H1 (cell line): Measurements from ENCODE around the gene SLC24A5. TPM values are rescaled to one million over a fixed set of nuclear protein-coding genes. Genes with fewer than 3 reads are reported as not detected.

Experiments used
- CTCF ChIA-PET: fragments of 300-600 bp; sonication (Branson Sonifier 250); formaldehyde crosslinking; loops from one replicate; lab custom pipeline; 2021; ENCODE audit not compliant: partially characterized antibody; lab: Charles Lee
- POLR2A ChIA-PET: fragments of 300-600 bp; sonication (Branson Sonifier 250); formaldehyde crosslinking; loops from one replicate; lab custom pipeline; 2021; ENCODE audit warnings: inconsistent platforms; ENCODE audit not compliant: partially characterized antibody; lab: Charles Lee
- DNase-seq, 2 experiments: peaks; one replicate each; pipeline versions ENCODE4 v3.0.0 to v3.0.0-alpha.2; 2010 to 2022; ENCODE audit warnings: low spot score in 2 of 2, low read depth in 1 of 2, mixed read lengths in 1 of 2
- FAIRE-seq: peaks from 2 replicates; lab custom pipeline; 2011; peaks lifted over from hg19 to GRCh38; lab: Jason Lieb, UNC
- H2AFZ ChIP-seq: 2 replicates; pipeline ENCODE4 v1.8.1; 2012; ENCODE audit warnings: low read length, inconsistent platforms
- H2AK5ac ChIP-seq: 2 replicates; pipeline ENCODE4 v1.6.1; 2013; ENCODE audit warnings: low read depth, low read length
- H2BK120ac ChIP-seq: replicated peaks from 2 replicates; pipeline ENCODE3; 2013; ENCODE audit warnings: low read depth, low read length, inconsistent platforms
- H2BK12ac ChIP-seq: 2 replicates; pipeline ENCODE4 v1.6.1; 2013; ENCODE audit warnings: low read depth, low read length
- H2BK15ac ChIP-seq: 2 replicates; pipeline ENCODE4 v1.6.1; 2013; ENCODE audit warnings: low read length
- H2BK20ac ChIP-seq: 2 replicates; pipeline ENCODE4 v1.6.1; 2013; ENCODE audit warnings: low read length
- H2BK5ac ChIP-seq: 2 replicates; pipeline ENCODE4 v1.6.1; 2013; ENCODE audit warnings: low read depth, low read length
- H3K14ac ChIP-seq: 2 replicates; pipeline ENCODE4 v1.6.1; 2013; ENCODE audit warnings: inconsistent platforms; ENCODE audit not compliant: insufficient read length
- H3K18ac ChIP-seq: 2 replicates; pipeline ENCODE4 v1.6.1; 2013; ENCODE audit warnings: low read length; ENCODE audit errors: extremely low read depth
- H3K23ac ChIP-seq: 2 replicates; pipeline ENCODE4 v1.6.1; 2013; ENCODE audit warnings: inconsistent platforms; ENCODE audit not compliant: insufficient read length
- H3K23me2 ChIP-seq: 2 replicates; pipeline ENCODE4 v1.6.1; 2013; ENCODE audit warnings: low read depth, low read length
- H3K27ac ChIP-seq: 2 replicates; pipeline ENCODE4 v1.6.1; 2011; ENCODE audit warnings: low read depth, low read length, inconsistent platforms
- H3K27me3 ChIP-seq, 4 experiments: replicated peaks in 1 of 4; 1 replicate in 1 of 4; 2 replicates in 3 of 4; pipeline versions ENCODE4 v1.6.1 to v1.8.1; 2011 to 2013; ENCODE audit warnings: low read length in 3 of 4, mild to moderate bottlenecking in 3 of 4, inconsistent platforms in 2 of 4, mixed read lengths in 2 of 4, moderate library complexity in 1 of 4; ENCODE audit not compliant: control insufficient read depth in 3 of 4, insufficient read depth in 3 of 4; ENCODE audit errors: extremely low read depth in 1 of 4
- H3K36me3 ChIP-seq, 4 experiments: 2 replicates each; pipeline versions ENCODE4 v1.6.1 to v1.8.1; 2011 to 2013; ENCODE audit warnings: mild to moderate bottlenecking in 4 of 4, low read length in 3 of 4, moderate library complexity in 2 of 4, control low read depth in 1 of 4, inconsistent platforms in 1 of 4; ENCODE audit not compliant: insufficient read depth in 4 of 4, control insufficient read depth in 2 of 4
- H3K4ac ChIP-seq: replicated peaks from 2 replicates; pipeline ENCODE3; 2013; ENCODE audit warnings: low read length, low read depth, mixed read lengths, inconsistent platforms; ENCODE audit not compliant: insufficient read length
- H3K4me1 ChIP-seq, 4 experiments: replicated peaks in 1 of 4; 1 replicate in 1 of 4; 2 replicates in 3 of 4; pipeline versions ENCODE4 v1.6.1 to v1.8.1; 2011 to 2013; ENCODE audit warnings: low read length in 3 of 4, inconsistent platforms in 2 of 4, mixed read lengths in 1 of 4; ENCODE audit not compliant: insufficient read depth in 4 of 4, control insufficient read depth in 3 of 4
- H3K4me2 ChIP-seq, 2 experiments: 2 replicates each; pipeline versions ENCODE4 v1.6.1 to v1.8.1; 2011 to 2013; ENCODE audit warnings: low read depth in 2 of 2, low read length in 2 of 2, control low read depth in 1 of 2, inconsistent platforms in 1 of 2, mild to moderate bottlenecking in 1 of 2; ENCODE audit not compliant: insufficient read depth in 1 of 2
- H3K4me3 ChIP-seq, 4 experiments: fragments of 200-600, 300-600 bp in 1 of 4; sonication (generic), shearing (Covaris generic), sonication (Bioruptor Twin) in 1 of 4; 2 replicates each; pipeline versions ENCODE4 v1.5.1 to v1.8.1; 2011 to 2016; ENCODE audit warnings: low read length in 4 of 4, low read depth in 3 of 4, control low read depth in 2 of 4, inconsistent platforms in 2 of 4, mild to moderate bottlenecking in 2 of 4, mixed read lengths in 1 of 4, moderate library complexity in 1 of 4; ENCODE audit not compliant: insufficient read depth in 2 of 4; ENCODE audit errors: extremely low read depth in 1 of 4
- H3K56ac ChIP-seq: replicated peaks from 2 replicates; pipeline ENCODE3; 2013; ENCODE audit warnings: low read depth, mild to moderate bottlenecking, mixed read lengths, low read length, inconsistent platforms; ENCODE audit not compliant: insufficient read length
- H3K79me1 ChIP-seq: 2 replicates; pipeline ENCODE4 v1.6.1; 2013; ENCODE audit warnings: low read depth, low read length, control low read depth
- H3K79me2 ChIP-seq, 2 experiments: 2 replicates each; pipeline versions ENCODE4 v1.6.1 to v1.8.1; 2012 to 2013; ENCODE audit warnings: low read length in 2 of 2, mild to moderate bottlenecking in 2 of 2, inconsistent platforms in 1 of 2; ENCODE audit not compliant: insufficient read depth in 2 of 2, control insufficient read depth in 1 of 2
- H3K9ac ChIP-seq, 4 experiments: replicated peaks in 1 of 4; 1 replicate in 1 of 4; 2 replicates in 3 of 4; pipeline versions ENCODE4 v1.6.1 to v1.8.1; 2011 to 2013; ENCODE audit warnings: low read depth in 3 of 4, low read length in 3 of 4, control low read depth in 2 of 4, mild to moderate bottlenecking in 2 of 4, moderate library complexity in 2 of 4, inconsistent platforms in 1 of 4; ENCODE audit errors: extremely low read depth in 1 of 4
- H3K9me3 ChIP-seq, 2 experiments: 2 replicates each; pipeline versions ENCODE4 v1.6.1 to v1.8.1; 2012 to 2013; ENCODE audit warnings: mild to moderate bottlenecking in 2 of 2, moderate library complexity in 2 of 2, control low read depth in 1 of 2, inconsistent platforms in 1 of 2, low read depth in 1 of 2, low read length in 1 of 2, mixed read lengths in 1 of 2; ENCODE audit not compliant: insufficient read depth in 2 of 2
- H4K20me1 ChIP-seq, 2 experiments: replicated peaks in 1 of 2; 2 replicates each; pipeline versions ENCODE3 to v1.8.1; 2011 to 2013; ENCODE audit warnings: inconsistent platforms in 2 of 2, low read length in 2 of 2, mild to moderate bottlenecking in 1 of 2; ENCODE audit not compliant: insufficient read depth in 2 of 2, control insufficient read depth in 1 of 2
- H4K5ac ChIP-seq: 2 replicates; pipeline ENCODE4 v1.6.1; 2013; ENCODE audit warnings: low read length, low read depth, mixed read lengths, inconsistent platforms; ENCODE audit not compliant: insufficient read length
- H4K8ac ChIP-seq: 2 replicates; pipeline ENCODE4 v1.8.0; 2013; ENCODE audit warnings: mild to moderate bottlenecking, moderate library complexity, low read length, inconsistent platforms; ENCODE audit not compliant: insufficient read depth; ENCODE audit errors: extremely low read depth
- H4K91ac ChIP-seq: replicated peaks from 2 replicates; pipeline ENCODE3; 2013; ENCODE audit warnings: low read length, mixed read lengths, inconsistent platforms; ENCODE audit not compliant: insufficient read length
- CBX8 ChIP-seq: fragments of 300-800, 300-1000 bp; sonication (generic); IDR thresholded peaks from 2 replicates; pipeline ENCODE4 v1.7.1; 2016; ENCODE audit warnings: low read depth, low read length, borderline replicate concordance
- CREB1 ChIP-seq: IDR thresholded peaks from 2 replicates; pipeline ENCODE4 v1.6.1; 2012; ENCODE audit warnings: inconsistent platforms
- HDAC2 ChIP-seq, 2 experiments: fragments of 300-600 bp in 1 of 2; sonication (generic) in 1 of 2; IDR thresholded peaks; 2 replicates each; pipeline ENCODE4 v1.6.1; 2011 to 2012; ENCODE audit warnings: low read depth in 2 of 2, low read length in 2 of 2, mild to moderate bottlenecking in 2 of 2, moderate library complexity in 2 of 2, borderline replicate concordance in 1 of 2, inconsistent platforms in 1 of 2
- PHF8 ChIP-seq: fragments of 200-600 bp; sonication (generic); conservative IDR thresholded peaks from 2 replicates; pipeline ENCODE4 v1.7.1; 2012; ENCODE audit warnings: low read depth, mild to moderate bottlenecking, inconsistent platforms, low read length, moderate library complexity
- RBBP5 ChIP-seq: IDR thresholded peaks from 2 replicates; pipeline ENCODE4 v1.7.1; 2012; ENCODE audit warnings: low read depth, mild to moderate bottlenecking, inconsistent platforms, low read length, moderate library complexity, borderline replicate concordance
- SAP30 ChIP-seq: fragments of 300-600 bp; sonication (generic); IDR thresholded peaks from 2 replicates; pipeline ENCODE4 v1.7.1; 2012; ENCODE audit warnings: low read length, moderate library complexity, mild to moderate bottlenecking, inconsistent platforms; ENCODE audit not compliant: insufficient read depth, insufficient replicate concordance
- polyA plus RNA-seq, 7 experiments: library from polyadenylated mRNA; depleted of rRNA in 3 of 7; stranded (reverse) in 5 of 7; unstranded in 2 of 7; fragments of >200 nt in 5 of 7; fragments of 200-250 nt in 2 of 7; gene quantifications; 1 replicate in 5 of 7; 2 replicates in 1 of 7; 4 replicates in 1 of 7; pipeline versions ENCODE4 v1.2.1 to v1.2.3, GENCODE V29; 2011 to 2013; ENCODE audit warnings: missing spikeins in 2 of 7, mixed read lengths in 2 of 7
- total RNA-seq: library from RNA; stranded (reverse); fragmentation: NEBNext Ultra II Directional; extraction: Animal tissue kit (Norgen Biotek cat#: 25700); gene quantifications from 2 replicates; pipeline ENCODE4 v1.2.1, GENCODE V29; 2021
- TF ChIP-seq, protein P1 (sequence below): IDR thresholded peaks from 2 replicates; pipeline ENCODE4 v1.6.1; 2012; ENCODE audit warnings: inconsistent platforms
- TF ChIP-seq, protein P2 (sequence below): IDR thresholded peaks from 2 replicates; pipeline ENCODE4 v1.6.1; 2012; ENCODE audit warnings: inconsistent platforms
- TF ChIP-seq, protein P3 (sequence below): IDR thresholded peaks from 2 replicates; pipeline ENCODE4 v1.6.1; 2012; ENCODE audit warnings: low read length, inconsistent platforms
- TF ChIP-seq, protein P4 (sequence below): IDR thresholded peaks from 2 replicates; pipeline ENCODE4 v1.6.1; 2011; ENCODE audit warnings: low read depth, mild to moderate bottlenecking, low read length; ENCODE audit not compliant: insufficient read depth

The SLC24A5 gene
- total and polyA plus RNA-seq, 2 of the 8 experiments (the other 6 are each of a cell fraction or from before 2014, with no cell fraction given), result not detected

DNA sequence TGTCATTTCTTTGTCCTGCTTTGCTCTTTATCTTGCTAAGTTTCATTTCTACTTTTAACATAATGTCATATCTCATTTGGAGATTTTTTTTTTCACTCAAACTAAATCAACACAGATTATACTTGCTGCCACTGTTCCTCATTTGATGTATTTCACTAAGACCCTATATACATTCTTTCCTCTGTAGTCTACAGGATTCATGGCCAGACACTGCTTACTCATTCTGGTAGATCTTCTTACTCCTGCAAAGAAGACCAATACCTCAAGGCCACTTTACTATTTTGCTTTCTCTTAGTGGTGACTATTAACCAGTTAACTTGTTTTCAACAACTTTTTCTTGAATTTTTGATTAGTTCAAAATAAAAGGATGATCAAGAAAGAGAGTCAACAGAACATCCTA, 26.6 kb downstream of the SLC24A5 start:
- Histone ChIP-seq H3K79me1 (no peaks in the 10 kb centered on the region), H3K9ac (no peak overlapping the region)
- no peak for FAIRE-seq

More for the DNA sequence above, 26.6 kb downstream of the SLC24A5 start:
- Histone ChIP-seq H3K36me3 (peaks cover 0 to 63% (median 18%) of the 10 kb centered on the region in 4 experiments; a peak in 5 of 8 replicates), H2AFZ (no peak overlapping the region), H2BK20ac (no peak overlapping the region), H4K91ac (no peak overlapping the region), H3K23me2 (no peaks in the 10 kb centered on the region; the same call in 1 of the 2 replicates), H2BK5ac (no peak overlapping the region), H3K14ac (no peak overlapping the region), H3K4me3 (no peak overlapping the region), H2BK120ac (no peak overlapping the region), H3K4ac (no peak overlapping the region), H4K8ac (no peak overlapping the region), H3K4me2 (no peak overlapping the region), H4K5ac (no peak overlapping the region), H3K9me3 (no peaks in the 10 kb centered on the region), H2BK15ac (no peak overlapping the region), H3K4me1 (peaks cover 0 to 6% (median 0%) of the 10 kb centered on the region in 4 experiments; a peak in 3 of 7 replicates), H3K18ac (no peak overlapping the region), H3K23ac (no peak overlapping the region), H3K79me2 (no peaks in the 10 kb centered on the region), H2BK12ac (no peak overlapping the region), H3K27me3 (no peaks in the 10 kb centered on the region), H4K20me1 (no peaks in the 10 kb centered on the region), H2AK5ac (no peak overlapping the region), H3K27ac (no peak overlapping the region), H3K56ac (no peak overlapping the region)
- ChIA-PET POLR2A (interaction anchor here (1.5 kb wide), 1 partner anchor 12 kb away, joined by 3 read pairs; no protein-coding TSS in a partner anchor), CTCF (no interaction called here)
- TF ChIP-seq, protein P1, sequence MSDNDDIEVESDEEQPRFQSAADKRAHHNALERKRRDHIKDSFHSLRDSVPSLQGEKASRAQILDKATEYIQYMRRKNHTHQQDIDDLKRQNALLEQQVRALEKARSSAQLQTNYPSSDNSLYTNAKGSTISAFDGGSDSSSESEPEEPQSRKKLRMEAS, result no peak
- no peak for TF ChIP-seq SAP30
- no peak for TF ChIP-seq CREB1
- no peak for TF ChIP-seq CBX8
- TF ChIP-seq, protein P2, sequence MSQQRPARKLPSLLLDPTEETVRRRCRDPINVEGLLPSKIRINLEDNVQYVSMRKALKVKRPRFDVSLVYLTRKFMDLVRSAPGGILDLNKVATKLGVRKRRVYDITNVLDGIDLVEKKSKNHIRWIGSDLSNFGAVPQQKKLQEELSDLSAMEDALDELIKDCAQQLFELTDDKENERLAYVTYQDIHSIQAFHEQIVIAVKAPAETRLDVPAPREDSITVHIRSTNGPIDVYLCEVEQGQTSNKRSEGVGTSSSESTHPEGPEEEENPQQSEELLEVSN, result no peak
- no peak for TF ChIP-seq RBBP5
- no peak for TF ChIP-seq PHF8
- TF ChIP-seq HDAC2 (IDR thresholded peaks at IDR 0.05; ENCODE audit: borderline replicate concordance in 1 of 2, low read depth in 2 of 2, low read length in 2 of 2), result no peak
- TF ChIP-seq, protein P3, sequence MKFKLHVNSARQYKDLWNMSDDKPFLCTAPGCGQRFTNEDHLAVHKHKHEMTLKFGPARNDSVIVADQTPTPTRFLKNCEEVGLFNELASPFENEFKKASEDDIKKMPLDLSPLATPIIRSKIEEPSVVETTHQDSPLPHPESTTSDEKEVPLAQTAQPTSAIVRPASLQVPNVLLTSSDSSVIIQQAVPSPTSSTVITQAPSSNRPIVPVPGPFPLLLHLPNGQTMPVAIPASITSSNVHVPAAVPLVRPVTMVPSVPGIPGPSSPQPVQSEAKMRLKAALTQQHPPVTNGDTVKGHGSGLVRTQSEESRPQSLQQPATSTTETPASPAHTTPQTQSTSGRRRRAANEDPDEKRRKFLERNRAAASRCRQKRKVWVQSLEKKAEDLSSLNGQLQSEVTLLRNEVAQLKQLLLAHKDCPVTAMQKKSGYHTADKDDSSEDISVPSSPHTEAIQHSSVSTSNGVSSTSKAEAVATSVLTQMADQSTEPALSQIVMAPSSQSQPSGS, result no peak
- TF ChIP-seq, protein P4, sequence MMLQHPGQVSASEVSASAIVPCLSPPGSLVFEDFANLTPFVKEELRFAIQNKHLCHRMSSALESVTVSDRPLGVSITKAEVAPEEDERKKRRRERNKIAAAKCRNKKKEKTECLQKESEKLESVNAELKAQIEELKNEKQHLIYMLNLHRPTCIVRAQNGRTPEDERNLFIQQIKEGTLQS, result no peak
- DNase-seq, result no peak
